GM18867 (cell line): ENCODE results near the gene MXI1.

Source experiments
- ATAC-seq: cut with Tn5 transposase; IDR thresholded peaks from one replicate; pipeline ENCODE4 v1.9.1; 2021; ENCODE audit warnings: mild to moderate bottlenecking, moderate library complexity; ENCODE audit not compliant: unreplicated experiment

Gene MXI1

GRCh38 chr10:110215286-110216170 lies 8.1 kb downstream of the MXI1 start:
- ATAC-seq = no peak

- no peak for ATAC-seq
Observed at GRCh38 chr10:110216240-110216639, 8.8 kb downstream of the MXI1 start.

- no peak for ATAC-seq
Observed at GRCh38 chr10:110216942-110217661, 9.7 kb downstream of the MXI1 start.

GRCh38 chr10:110217662-110218008 lies 10.2 kb downstream of the MXI1 start:
- ATAC-seq = no peak

- ATAC-seq = no peak
Observed at GRCh38 chr10:110218632-110219031, 11.2 kb downstream of the MXI1 start.

GRCh38 chr10:110219884-110220283 lies 12.5 kb downstream of the MXI1 start:
- no peak for ATAC-seq

GRCh38 chr10:110220398-110220797 lies 13.0 kb downstream of the MXI1 start:
- no peak for ATAC-seq

- no peak for ATAC-seq
Observed at GRCh38 chr10:110221044-110221720, 13.8 kb downstream of the MXI1 start.

GRCh38 chr10:110221721-110222261 lies 14.4 kb downstream of the MXI1 start:
- ATAC-seq = peak; percentile 53

GRCh38 chr10:110222641-110223297 lies 15.4 kb downstream of the MXI1 start:
- no peak for ATAC-seq

- ATAC-seq = no peak
Observed at GRCh38 chr10:110223298-110223925, 16.0 kb downstream of the MXI1 start.

GRCh38 chr10:110224992-110225391 lies 17.6 kb downstream of the MXI1 start:
- ATAC-seq = no peak

- ATAC-seq = peak; percentile 5
Observed at GRCh38 chr10:110225441-110225755, 18.0 kb downstream of the MXI1 start.

- peak; percentile 72 for ATAC-seq
Observed at GRCh38 chr10:110225756-110226542, 18.5 kb downstream of the MXI1 start.

- no peak for ATAC-seq
Observed at GRCh38 chr10:110226543-110226925, 19.1 kb downstream of the MXI1 start.

- peak; percentile 25 for ATAC-seq
Observed at GRCh38 chr10:110226926-110227641, 19.7 kb downstream of the MXI1 start.

- no peak for ATAC-seq
Observed at GRCh38 chr10:110228066-110228465, 20.7 kb downstream of the MXI1 start.

GRCh38 chr10:110229155-110229554 lies 21.8 kb downstream of the MXI1 start:
- ATAC-seq = no peak

GRCh38 chr10:110233846-110234245 lies 26.4 kb downstream of the MXI1 start:
- no peak for ATAC-seq
